Choroid plexus epithelial cell (primary cell): Measurements from ENCODE around the gene CCDC121.

Source experiments
- DNase-seq: peaks from one replicate; pipeline ENCODE4 v3.0.0-alpha.2; 2010; ENCODE audit warnings: low read depth
- H3K4me3 ChIP-seq: 2 replicates; pipeline ENCODE4 v1.5.1; 2011; ENCODE audit warnings: low read depth, mild to moderate bottlenecking, control low read depth, low read length, moderate library complexity
- CTCF ChIP-seq: conservative IDR thresholded peaks from 2 replicates; pipeline ENCODE4 v1.5.1; 2011; ENCODE audit warnings: low read depth, mild to moderate bottlenecking, control low read depth, inconsistent platforms, low read length, moderate library complexity

CCDC121 gene

GRCh38 chr2:27628767-27629709, at the start of gene CCDC121, which contains the start of gene GPN1:
CCDC121 (minus strand) TSS chr2:27629012; CDS start chr2:27627799, 1,213 bp downstream.
GPN1 (plus strand) TSS chr2:27629050; CDS start chr2:27629059, 9 bp downstream.
- TF ChIP-seq CTCF, result no peak
- DNase-seq, result peak; percentile 95
- H3K4me3 ChIP-seq, result peak within 1 kb of the TSS; percentile 83

GRCh38 chr2:27672723-27673486, 44.1 kb upstream of the CCDC121 start:
- no peak overlapping the region for H3K4me3 ChIP-seq
- no peak for DNase-seq
- TF ChIP-seq CTCF, result no peak

GRCh38 chr2:27671235-27671634, 42.4 kb upstream of the CCDC121 start:
- DNase-seq, result no peak
- no peak overlapping the region for H3K4me3 ChIP-seq
- no peak for TF ChIP-seq CTCF

GRCh38 chr2:27667446-27667845, 38.6 kb upstream of the CCDC121 start:
- no peak for DNase-seq
- no peak for TF ChIP-seq CTCF
- H3K4me3 ChIP-seq, result no peak overlapping the region

GRCh38 chr2:27664622-27665363, 36.0 kb upstream of the CCDC121 start:
- TF ChIP-seq CTCF, result no peak
- H3K4me3 ChIP-seq, result peak overlapping the region; percentile 92
- DNase-seq, result no peak

- peak overlapping the region; percentile 92 for H3K4me3 ChIP-seq
- TF ChIP-seq CTCF, result peak; percentile 7
- no peak for DNase-seq
These were observed 35.4 kb upstream of the CCDC121 start for GRCh38 chr2:27664154-27664574.
